NCI-H187 (cell line): ENCODE data around the gene CERS1.

Experiments
- DNase-seq, 2 experiments: peaks; one replicate each; lab custom pipeline; 2025; lab: John Stamatoyannopoulos, UW

Gene CERS1

GRCh38 chr19:18856385-18857126, 39.4 kb downstream of the CERS1 start:
- DNase-seq, result no peak

GRCh38 chr19:18855647-18856384, 40.1 kb downstream of the CERS1 start:
- DNase-seq, result no peak

GRCh38 chr19:18854982-18855381, 41.0 kb downstream of the CERS1 start:
- DNase-seq, result no peak

GRCh38 chr19:18853755-18854427, 42.1 kb downstream of the CERS1 start:
- no peak for DNase-seq

GRCh38 chr19:18852648-18853047, 43.3 kb downstream of the CERS1 start:
- DNase-seq, result no peak

- DNase-seq, result no peak
These were observed 44.2 kb downstream of the CERS1 start for GRCh38 chr19:18851673-18852325.

GRCh38 chr19:18850471-18851375, 45.2 kb downstream of the CERS1 start:
- no peak for DNase-seq

- DNase-seq, result no peak
These were observed 46.0 kb downstream of the CERS1 start for GRCh38 chr19:18849838-18850400.

- no peak for DNase-seq
These were observed 46.9 kb downstream of the CERS1 start for GRCh38 chr19:18848878-18849661.

- DNase-seq, result no peak
These were observed 48.2 kb downstream of the CERS1 start for GRCh38 chr19:18847549-18848463.

- DNase-seq, result peak in 1 of 2 experiments; percentile 2
These were observed 49.0 kb downstream of the CERS1 start for GRCh38 chr19:18846862-18847548.

- no peak for DNase-seq
These were observed 50.0 kb downstream of the CERS1 start for GRCh38 chr19:18845961-18846360.

GRCh38 chr19:18844806-18845329, 51.1 kb downstream of the CERS1 start:
- DNase-seq, result no peak

- DNase-seq, result no peak
These were observed 52.0 kb downstream of the CERS1 start for GRCh38 chr19:18843960-18844359.

GRCh38 chr19:18842166-18842565, 53.8 kb downstream of the CERS1 start:
- no peak for DNase-seq

- no peak for DNase-seq
These were observed 54.6 kb downstream of the CERS1 start for GRCh38 chr19:18841400-18841799.

- no peak for DNase-seq
These were observed 55.4 kb downstream of the CERS1 start for GRCh38 chr19:18840288-18841267.
